ENCODE data around the gene NXPE1. TPM values are rescaled to one million over a fixed set of nuclear protein-coding genes. Genes with fewer than 3 reads are reported as not detected.
"Not testable (repeated sequence)": the region's sequence is repeated elsewhere in the genome, so short reads cannot be mapped to it uniquely, and the experiment has no call there.

The NXPE1 gene
- not detected for total RNA-seq

GRCh38 chr11:114559425-114560310, at the start of gene NXPE1:
Gene NXPE1 (minus strand): TSS chr11:114559881. CDS start chr11:114551201, 8,680 bp downstream.
- WGBS, 2 donors (ENCODE audit: low coverage in 1 of 2) = 63 to 71% methylated on average over 3 to 4 of the region's 4 CpGs

GRCh38 chr11:114609429-114609828, 49.7 kb upstream of the NXPE1 start:
- 78 to 98% methylated on average over 5 to 9 of the region's 9 CpGs for WGBS, 2 donors (ENCODE audit: low coverage in 1 of 2)
- no peak for ATAC-seq
- no peak overlapping the region for H3K27ac ChIP-seq
- TF ChIP-seq CTCF (IDR thresholded peaks at IDR 0.05) = no peak
- TF ChIP-seq EP300 (IDR thresholded peaks at IDR 0.05) = no peak
- no peak for TF ChIP-seq POLR2AphosphoS5 (IDR thresholded peaks at IDR 0.05)
- TF ChIP-seq POLR2A (IDR thresholded peaks at IDR 0.05) = no peak
- no peaks in the 10 kb centered on the region for H3K27me3 ChIP-seq
- no peaks in the 10 kb centered on the region for H3K9me3 ChIP-seq
- no peaks in the 10 kb centered on the region for H3K36me3 ChIP-seq
- no peaks in the 10 kb centered on the region for H3K4me1 ChIP-seq
- no peak overlapping the region for H3K4me3 ChIP-seq

More at GRCh38 chr11:114559425-114560310, at the start of gene NXPE1:
- Histone ChIP-seq H3K27ac (no peak within 1 kb of the TSS), H3K4me3 (no peak within 1 kb of the TSS), H3K4me1 (no peaks in the 10 kb centered on the region), H3K36me3 (no peaks in the 10 kb centered on the region), H3K27me3 (no peaks in the 10 kb centered on the region), H3K9me3 (no peaks in the 10 kb centered on the region)
- TF ChIP-seq POLR2AphosphoS5 (IDR thresholded peaks at IDR 0.05) = no peak
- no peak for TF ChIP-seq CTCF (IDR thresholded peaks at IDR 0.05)
- no peak for TF ChIP-seq EP300 (IDR thresholded peaks at IDR 0.05)
- no peak for TF ChIP-seq POLR2A (IDR thresholded peaks at IDR 0.05)
- no peak for ATAC-seq

GRCh38 chr11:114608605-114609004, 48.9 kb upstream of the NXPE1 start:
- WGBS, 2 donors (ENCODE audit: low coverage in 1 of 2) = 82% methylated on average over 6 to 8 of the region's 9 CpGs
- H3K4me1 ChIP-seq, ATAC-seq, H3K27me3 ChIP-seq, H3K27ac ChIP-seq, H3K36me3 ChIP-seq, H3K9me3 ChIP-seq, H3K4me3 ChIP-seq: not testable (repeated sequence)

GRCh38 chr11:114607753-114608459, 48.2 kb upstream of the NXPE1 start:
- TF ChIP-seq CTCF (IDR thresholded peaks at IDR 0.05) (no peak), POLR2AphosphoS5 (IDR thresholded peaks at IDR 0.05) (no peak), EP300 (IDR thresholded peaks at IDR 0.05) (no peak), POLR2A (IDR thresholded peaks at IDR 0.05) (no peak)

GRCh38 chr11:114606802-114607075, 47.1 kb upstream of the NXPE1 start:
- ATAC-seq, H3K9me3 ChIP-seq, H3K27me3 ChIP-seq, H3K36me3 ChIP-seq, H3K4me3 ChIP-seq, H3K4me1 ChIP-seq, H3K27ac ChIP-seq: not testable (repeated sequence)
- 89 to 92% methylated on average over 4 to 5 of the region's 5 CpGs for WGBS, 2 donors (ENCODE audit: low coverage in 1 of 2)

More at GRCh38 chr11:114607753-114608459, 48.2 kb upstream of the NXPE1 start:
- Histone ChIP-seq H3K4me3 (no peak overlapping the region), H3K27ac (no peak overlapping the region), H3K4me1 (no peaks in the 10 kb centered on the region), H3K27me3 (no peaks in the 10 kb centered on the region), H3K36me3 (no peaks in the 10 kb centered on the region), H3K9me3 (no peaks in the 10 kb centered on the region)
- whole genome bisulfite sequencing, 2 donors (ENCODE audit: low coverage in 1 of 2) = 90 to 92% methylated on average over 11 of the region's 11 CpGs
- no peak for ATAC-seq
